H9 (cell line): ENCODE results near the gene TCEAL9. TPM values are rescaled to one million over a fixed set of nuclear protein-coding genes. Genes with fewer than 3 reads are reported as not detected.

Experiments
- DNase-seq: peaks from one replicate; pipeline ENCODE4 v3.0.0-alpha.2; 2017
- H2AFZ ChIP-seq: one replicate; pipeline ENCODE4 v1.6.1; 2013; ENCODE audit warnings: mild to moderate bottlenecking, low read length, control low read depth, moderate library complexity
- H2AK5ac ChIP-seq: 2 replicates; pipeline ENCODE4 v1.6.1; 2013; ENCODE audit warnings: low read length, control low read depth, mixed read lengths; ENCODE audit not compliant: insufficient read length
- H2BK120ac ChIP-seq: one replicate; pipeline ENCODE4 v1.6.1; 2013; ENCODE audit warnings: low read depth, mild to moderate bottlenecking, low read length, control low read depth, inconsistent platforms; ENCODE audit not compliant: poor library complexity, severe bottlenecking
- H2BK12ac ChIP-seq: 2 replicates; pipeline ENCODE4 v1.6.1; 2013; ENCODE audit warnings: low read length, control low read depth, mixed read lengths, low read depth; ENCODE audit not compliant: insufficient read length
- H2BK15ac ChIP-seq: 2 replicates; pipeline ENCODE4 v1.6.1; 2013; ENCODE audit warnings: low read depth, low read length, control low read depth
- H2BK20ac ChIP-seq: one replicate; pipeline ENCODE4 v1.6.1; 2013; ENCODE audit warnings: low read depth, mild to moderate bottlenecking, low read length, control low read depth, inconsistent platforms; ENCODE audit not compliant: poor library complexity, severe bottlenecking
- H2BK5ac ChIP-seq: 2 replicates; pipeline ENCODE4 v1.6.1; 2013; ENCODE audit warnings: low read length, control low read depth, mixed read lengths; ENCODE audit not compliant: insufficient read length
- H3K14ac ChIP-seq: 2 replicates; pipeline ENCODE4 v1.6.1; 2013; ENCODE audit warnings: low read length, control low read depth; ENCODE audit not compliant: insufficient read depth
- H3K18ac ChIP-seq: 2 replicates; pipeline ENCODE4 v1.6.1; 2013; ENCODE audit warnings: low read depth, mild to moderate bottlenecking, mixed read lengths, low read length, control low read depth; ENCODE audit not compliant: insufficient read length
- H3K23ac ChIP-seq: 2 replicates; pipeline ENCODE4 v1.6.1; 2013; ENCODE audit warnings: low read length, control low read depth, mixed read lengths, low read depth; ENCODE audit not compliant: insufficient read length
- H3K23me2 ChIP-seq: 2 replicates; pipeline ENCODE4 v1.6.1; 2013; ENCODE audit warnings: low read depth, mild to moderate bottlenecking, mixed read lengths, low read length, control low read depth; ENCODE audit not compliant: insufficient read length, poor library complexity, severe bottlenecking
- H3K27ac ChIP-seq: 2 replicates; pipeline ENCODE4 v1.5.1; 2013; ENCODE audit warnings: low read length, control low read depth, mixed read lengths, low read depth; ENCODE audit not compliant: insufficient read length
- H3K27me3 ChIP-seq: 2 replicates; pipeline ENCODE4 v1.6.1; 2013; ENCODE audit warnings: low read length, control low read depth, inconsistent platforms; ENCODE audit not compliant: insufficient read depth
- H3K4ac ChIP-seq: 2 replicates; pipeline ENCODE4 v1.6.1; 2013; ENCODE audit warnings: low read depth, mild to moderate bottlenecking, control low read depth, inconsistent platforms, low read length, moderate library complexity
- H3K4me1 ChIP-seq: 2 replicates; pipeline ENCODE4 v1.6.1; 2013; ENCODE audit warnings: low read length, control low read depth, inconsistent platforms; ENCODE audit not compliant: insufficient read depth
- H3K4me2 ChIP-seq: 2 replicates; pipeline ENCODE4 v1.6.1; 2013; ENCODE audit warnings: low read length, control low read depth, mixed read lengths; ENCODE audit not compliant: insufficient read length, insufficient read depth
- H3K56ac ChIP-seq: 2 replicates; pipeline ENCODE4 v1.6.1; 2013; ENCODE audit warnings: low read depth, mild to moderate bottlenecking, mixed read lengths, low read length, control low read depth; ENCODE audit not compliant: insufficient read length
- H3K79me1 ChIP-seq: 2 replicates; pipeline ENCODE4 v1.6.1; 2013; ENCODE audit warnings: low read depth, mild to moderate bottlenecking, moderate library complexity, low read length, control low read depth, inconsistent platforms; ENCODE audit not compliant: insufficient read depth, poor library complexity, severe bottlenecking
- H3K79me2 ChIP-seq: 2 replicates; pipeline ENCODE4 v1.6.1; 2013; ENCODE audit warnings: low read length, control low read depth, inconsistent platforms; ENCODE audit not compliant: insufficient read depth
- H3K9ac ChIP-seq: 2 replicates; pipeline ENCODE4 v1.6.1; 2013; ENCODE audit warnings: low read length, control low read depth, mixed read lengths; ENCODE audit not compliant: insufficient read length; ENCODE audit errors: extremely low read depth
- H3K9me3 ChIP-seq: one replicate; pipeline ENCODE4 v1.6.1; 2013; ENCODE audit warnings: low read depth, low read length, inconsistent platforms; ENCODE audit not compliant: control insufficient read depth
- H3T11ph ChIP-seq: one replicate; pipeline ENCODE4 v1.6.1; 2013; ENCODE audit warnings: mild to moderate bottlenecking, low read length, control low read depth, inconsistent platforms
- H4K20me1 ChIP-seq: one replicate; pipeline ENCODE4 v1.6.1; 2013; ENCODE audit not compliant: control insufficient read depth, insufficient read length, insufficient read depth
- H4K5ac ChIP-seq: 2 replicates; pipeline ENCODE4 v1.6.1; 2013; ENCODE audit warnings: low read depth, mild to moderate bottlenecking, mixed read lengths, low read length, control low read depth; ENCODE audit not compliant: insufficient read length
- H4K8ac ChIP-seq: replicated peaks from 2 replicates; pipeline ENCODE4 v1.6.1; 2013; ENCODE audit warnings: low read length, control low read depth, mixed read lengths, low read depth; ENCODE audit not compliant: insufficient read length
- H4K91ac ChIP-seq: 2 replicates; pipeline ENCODE4 v1.6.1; 2013; ENCODE audit warnings: low read depth, mild to moderate bottlenecking, moderate library complexity, mixed read lengths, low read length, control low read depth; ENCODE audit not compliant: insufficient read length
- H3K27ac Mint-ChIP-seq, 3 experiments: 2 replicates in 2 of 3; 3 replicates in 1 of 3; pipeline ENCODE4 v1.8.0; 2020 to 2021; ENCODE audit warnings: mixed read lengths in 3 of 3, mild to moderate bottlenecking in 1 of 3, moderate library complexity in 1 of 3
- H3K27me3 Mint-ChIP-seq: 2 replicates; pipeline ENCODE4 v1.8.0; 2021; ENCODE audit warnings: low read depth, mild to moderate bottlenecking, moderate library complexity, mixed read lengths
- H3K36me3 Mint-ChIP-seq, 3 experiments: 2 replicates in 2 of 3; 3 replicates in 1 of 3; pipeline ENCODE4 v1.8.0; 2020 to 2021; ENCODE audit warnings: low read depth in 3 of 3, mixed read lengths in 3 of 3; ENCODE audit not compliant: insufficient read depth in 1 of 3
- H3K4me1 Mint-ChIP-seq, 2 experiments: 2 replicates each; pipeline ENCODE4 v1.8.0; 2020; ENCODE audit warnings: mixed read lengths in 2 of 2
- H3K4me3 Mint-ChIP-seq, 2 experiments: 2 replicates in 1 of 2; 3 replicates in 1 of 2; pipeline ENCODE4 v1.8.0; 2020 to 2021; ENCODE audit warnings: mild to moderate bottlenecking in 2 of 2, mixed read lengths in 2 of 2, moderate library complexity in 1 of 2
- H3K9me3 Mint-ChIP-seq, 2 experiments: 2 replicates in 1 of 2; 3 replicates in 1 of 2; pipeline ENCODE4 v1.8.0; 2020; ENCODE audit warnings: mild to moderate bottlenecking in 2 of 2, mixed read lengths in 2 of 2, moderate library complexity in 1 of 2
- CTCF ChIP-seq: fragments of 200-600 bp; sonication (generic); conservative IDR thresholded peaks from 3 replicates; pipeline ENCODE4 v1.8.0; 2021; ENCODE audit warnings: antibody characterized with exemption, mild to moderate bottlenecking
- WGBS: extraction: QIAGEN DNeasy Blood & Tissue Kit; methylation state at CpG from one replicate; pipeline ENCODE4 v1.1.7; 2013; ENCODE audit warnings: missing lambda C conversion rate, low lambda C conversion rate, mixed read lengths; ENCODE audit not compliant: insufficient read length; ENCODE audit errors: extremely low coverage; 5-methylcytosine and 5-hydroxymethylcytosine counted together
- total RNA-seq: library from RNA; stranded (reverse); gene quantifications from 2 replicates; pipeline ENCODE4 v1.2.1, GENCODE V29; 2021

TCEAL9 gene
- total RNA-seq, 1 experiment from 2014 or later = 30.5 TPM

- H4K8ac ChIP-seq = no peak overlapping the region
- no peak overlapping the region for H3K23ac ChIP-seq
- no peak overlapping the region for H3K9ac ChIP-seq
- no peaks in the 10 kb centered on the region for H3K4me1 ChIP-seq
- H3K79me1 ChIP-seq = no peaks in the 10 kb centered on the region
- H2BK12ac ChIP-seq = no peak overlapping the region
- Mint-ChIP-seq H3K4me1 (peaks cover 0 to 4% of the 10 kb centered on the region in 2 experiments; a peak in 2 of 4 replicates), H3K27me3 (peaks cover 4% of the 10 kb centered on the region), H3K36me3 (no peaks in the 10 kb centered on the region), H3K4me3 (no peak overlapping the region), H3K27ac (no peak overlapping the region), H3K9me3 (peaks cover 0 to 64% of the 10 kb centered on the region in 2 experiments; a peak in 3 of 5 replicates)
- no CpG with 5 or more reads among the region's 3 CpGs for WGBS
- no peak overlapping the region for H2BK15ac ChIP-seq
- H3K23me2 ChIP-seq = no peaks in the 10 kb centered on the region
- H4K91ac ChIP-seq = no peak overlapping the region
- H3K4ac ChIP-seq = no peak overlapping the region
- H3K9me3 ChIP-seq = no peaks in the 10 kb centered on the region
- no peak overlapping the region for H3K14ac ChIP-seq
- no peak overlapping the region for H3K56ac ChIP-seq
- H2AK5ac ChIP-seq = no peak overlapping the region
- no peak for DNase-seq
- H3K79me2 ChIP-seq = no peaks in the 10 kb centered on the region
- no peaks in the 10 kb centered on the region for H3K27me3 ChIP-seq
- no peak overlapping the region for H4K5ac ChIP-seq
- H3K18ac ChIP-seq = no peak overlapping the region
- no peak overlapping the region for H2BK5ac ChIP-seq
- no peak overlapping the region for H3K4me2 ChIP-seq
- H2AFZ ChIP-seq = no peak overlapping the region
- TF ChIP-seq CTCF = no peak
- H2BK20ac ChIP-seq = no peak overlapping the region
- H3K27ac ChIP-seq = no peak overlapping the region
- H4K20me1 ChIP-seq = no peaks in the 10 kb centered on the region
- no peak overlapping the region for H2BK120ac ChIP-seq
- no peak overlapping the region for H3T11ph ChIP-seq
These were observed 37.2 kb downstream of the TCEAL9 start for GRCh38 chrX:103393487-103393886.
